Measurements from ENCODE around the gene DNTT.

Gene DNTT

DNA sequence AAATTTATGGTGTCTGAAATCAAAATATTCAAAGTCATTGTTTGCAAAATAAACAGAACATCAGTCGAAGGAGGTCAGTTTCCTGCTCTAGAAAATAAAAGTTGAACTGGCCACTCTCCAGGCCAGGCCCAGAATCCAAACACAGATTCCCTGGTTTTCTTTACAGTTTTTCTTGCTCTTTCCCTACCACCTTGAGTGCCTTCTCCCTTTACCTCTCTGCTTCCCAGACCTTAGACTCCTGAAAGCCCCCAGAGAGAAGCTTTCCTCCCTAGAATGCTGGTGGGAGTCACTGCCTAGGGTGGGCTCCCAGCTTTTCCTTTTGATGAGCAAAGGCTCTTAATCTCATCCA is 6.1 kb downstream of the DNTT start:
- DNase-seq: no peak

DNA sequence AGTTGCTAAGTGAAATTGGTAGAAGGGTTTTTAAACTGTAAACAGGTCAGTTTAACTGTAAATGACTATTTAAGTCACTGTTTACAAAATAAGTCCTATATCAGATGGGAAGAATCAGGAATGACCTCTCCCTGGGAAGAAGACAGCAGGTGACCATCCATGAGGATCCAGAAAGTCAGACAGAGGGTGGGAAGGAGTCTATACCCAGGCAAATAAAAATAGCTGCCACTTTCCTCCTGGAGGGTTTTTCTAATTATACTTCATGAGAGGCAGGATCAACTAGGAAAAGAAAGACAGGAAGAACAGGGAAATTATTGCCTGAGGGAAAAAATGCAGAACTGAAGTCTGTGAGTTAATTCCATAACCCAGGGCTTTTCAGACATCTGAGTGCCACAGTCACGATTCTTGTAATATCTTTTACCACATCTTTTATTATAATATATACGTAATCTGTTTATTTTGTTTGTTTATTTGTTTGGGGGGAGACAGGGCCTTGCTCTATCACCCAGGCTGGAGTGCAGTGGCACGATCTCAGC is 7.0 kb downstream of the DNTT start:
- no peak for DNase-seq

DNA sequence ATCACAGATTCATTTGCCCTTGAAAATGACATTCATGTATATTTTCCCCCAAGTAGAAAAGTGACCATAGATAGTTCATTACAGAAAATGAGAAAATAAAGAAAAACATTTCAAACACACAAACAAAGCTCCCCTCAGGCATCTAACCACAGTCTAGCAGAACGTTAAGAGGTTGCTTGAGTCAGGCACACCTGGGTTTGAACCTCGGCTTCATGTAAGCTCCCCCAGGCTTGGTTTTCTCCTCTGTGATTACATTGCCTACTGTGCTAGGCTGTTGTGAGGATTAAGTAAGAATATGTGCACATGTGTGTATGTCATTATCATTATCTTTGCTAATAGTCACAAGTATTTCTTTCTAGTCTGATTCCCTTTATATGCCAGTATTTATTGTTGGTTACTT is 9.1 kb downstream of the DNTT start:
- no peak for DNase-seq

DNA sequence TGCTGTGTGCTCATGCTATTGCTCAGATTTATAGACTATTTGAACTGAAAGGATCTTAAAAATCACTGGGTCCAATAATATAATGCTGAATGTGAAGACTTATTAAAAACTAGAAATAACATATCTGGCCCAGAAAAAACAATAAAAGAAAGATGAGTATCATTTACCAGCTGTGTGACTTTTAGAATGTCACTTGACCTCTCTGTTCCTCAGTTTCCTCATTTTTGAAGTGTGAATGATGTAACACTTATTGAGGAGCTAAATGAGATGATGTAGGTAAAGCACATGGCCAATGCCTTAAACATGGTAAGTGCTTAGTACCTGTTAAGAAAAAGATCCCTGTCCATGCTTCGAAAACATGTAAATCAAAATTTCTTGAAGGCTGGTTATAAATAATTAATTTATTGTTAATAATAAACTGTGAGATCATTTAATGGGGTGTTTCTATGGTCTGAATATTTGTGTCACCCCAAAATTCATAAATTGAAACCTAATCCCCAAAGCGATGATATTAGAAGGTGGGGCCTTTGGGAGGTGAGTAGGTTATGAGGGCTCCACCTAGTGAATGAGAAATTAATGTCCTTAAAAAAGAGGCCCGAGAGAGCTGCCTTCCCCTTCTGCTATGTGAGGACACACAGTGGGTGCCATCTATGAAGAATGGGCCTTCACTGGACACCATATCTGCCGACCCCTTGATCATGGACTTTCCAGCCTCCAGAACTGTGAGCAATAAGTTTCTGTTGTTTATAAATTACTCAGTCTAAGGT is 13.0 kb downstream of the DNTT start:
- no peak for DNase-seq

DNA sequence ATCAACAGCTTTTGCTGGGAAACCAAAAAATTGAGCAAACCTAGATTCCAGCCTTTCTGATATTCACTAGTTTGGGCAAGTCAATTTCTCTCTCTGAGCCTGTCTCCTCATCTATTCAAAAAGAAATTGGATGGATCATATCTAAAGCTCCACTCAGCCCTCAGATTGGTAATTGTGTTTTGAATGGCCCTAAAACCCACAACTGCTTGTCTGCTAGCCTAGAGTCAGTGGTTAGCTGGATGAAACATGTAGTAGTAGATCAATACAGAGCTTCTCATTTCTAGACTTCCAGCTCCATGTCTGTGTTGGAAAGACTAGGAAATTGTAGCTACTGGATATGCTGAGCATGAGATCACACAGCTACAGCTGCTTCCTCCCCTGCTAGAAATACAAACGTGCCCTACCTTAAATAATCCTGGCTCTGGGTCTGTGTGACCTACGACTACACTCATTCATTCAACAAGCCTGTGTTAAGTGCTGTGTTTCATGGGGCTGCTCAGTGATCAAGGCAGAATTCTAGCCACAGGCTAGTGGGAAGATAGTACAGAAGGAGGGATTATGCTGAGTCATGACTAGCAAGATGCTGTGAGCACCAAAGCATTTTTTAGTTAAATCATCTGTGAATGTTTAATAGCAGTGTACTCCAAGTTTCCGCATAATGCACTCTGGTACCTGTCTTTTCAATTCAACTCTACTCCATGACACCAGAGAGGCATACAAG is 15.7 kb downstream of the DNTT start:
- DNase-seq: no peak

DNA sequence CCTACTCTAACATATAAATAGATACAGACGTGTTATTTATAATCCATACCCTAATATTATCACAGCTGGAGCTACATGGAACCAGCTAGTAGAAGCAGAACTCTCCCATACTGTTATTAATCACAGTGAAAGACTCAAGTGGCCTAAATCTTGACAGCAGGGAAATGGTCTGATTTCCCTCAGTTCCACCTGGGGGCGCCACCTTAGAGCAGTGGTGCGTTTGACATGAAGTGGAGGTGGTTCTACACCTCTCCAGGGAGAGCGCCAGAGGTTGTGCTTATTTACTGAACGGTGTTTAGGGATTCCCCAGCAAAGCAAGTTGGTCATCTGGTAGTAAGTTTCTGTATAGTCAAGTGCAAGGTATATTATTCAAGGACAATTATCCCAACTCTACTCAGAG is 17.6 kb downstream of the DNTT start:
- DNase-seq: no peak

DNA sequence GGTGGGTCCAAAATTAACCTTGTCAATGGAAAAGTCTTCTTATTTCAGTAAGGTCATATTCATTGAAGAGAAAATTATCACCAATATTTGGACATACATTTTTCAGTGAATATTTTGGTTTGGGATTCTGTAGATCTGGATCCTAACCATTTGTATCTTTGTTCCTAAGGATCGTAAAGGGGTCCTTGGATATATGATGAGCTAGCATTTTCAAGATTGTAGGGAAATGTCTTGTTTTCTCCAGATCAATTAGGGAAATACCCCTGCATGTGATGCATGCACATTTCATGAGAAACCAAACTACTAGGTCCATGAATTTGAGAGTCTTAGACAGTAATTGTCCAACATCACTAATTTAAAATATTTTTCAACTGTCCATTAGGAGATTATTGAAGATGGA is 18.0 kb downstream of the DNTT start:
- no peak for DNase-seq

DNA sequence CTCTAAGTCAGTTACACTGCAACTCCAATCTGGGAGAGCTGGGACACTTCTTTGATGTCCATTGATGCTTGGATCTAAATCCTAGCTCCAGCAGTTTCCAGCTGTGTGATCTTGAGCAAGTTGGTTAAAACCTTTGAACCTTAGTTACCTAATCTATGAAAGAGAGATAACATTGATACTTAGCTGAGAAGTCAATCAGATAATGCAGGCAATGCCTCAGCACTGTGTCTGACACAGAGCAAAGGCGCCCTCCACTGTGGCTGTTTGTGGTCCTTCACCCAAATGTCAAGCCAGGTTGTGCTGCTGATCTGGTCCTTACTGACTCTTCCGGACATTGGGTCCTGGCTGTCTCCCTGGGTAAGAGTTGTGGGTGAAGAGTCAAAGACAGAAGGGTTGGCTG is 20.2 kb downstream of the DNTT start:
- DNase-seq: no peak

DNA sequence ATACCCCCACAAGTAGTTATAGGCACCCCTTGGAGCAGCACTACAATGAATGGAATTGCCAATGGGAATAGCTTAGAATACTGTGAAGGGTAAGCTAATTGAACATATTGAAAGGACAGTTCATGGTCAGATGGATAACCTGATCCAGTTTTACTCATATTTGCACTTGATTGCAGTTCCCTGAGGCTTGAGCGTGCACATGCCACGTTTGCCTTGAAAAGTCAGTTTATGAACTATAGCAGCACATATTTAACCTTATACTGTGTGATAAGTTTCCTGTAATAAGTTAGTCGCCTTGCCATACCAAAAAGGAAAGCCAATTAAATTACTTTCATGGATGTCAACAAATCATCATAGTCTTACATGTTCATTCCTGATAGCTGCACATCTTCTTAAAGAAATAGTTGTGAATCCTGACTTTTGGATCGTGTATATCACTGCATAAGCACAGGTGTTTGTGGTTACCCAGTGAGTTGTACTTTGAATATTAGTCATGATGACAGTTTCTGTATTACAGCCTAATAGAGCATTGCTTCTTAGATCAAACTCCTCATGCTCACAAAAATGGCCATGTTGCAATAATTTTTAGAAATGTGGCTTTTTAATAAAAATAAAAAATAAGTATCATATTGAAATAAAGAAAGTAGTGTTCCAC is 21.6 kb downstream of the DNTT start:
- no peak for DNase-seq

DNA sequence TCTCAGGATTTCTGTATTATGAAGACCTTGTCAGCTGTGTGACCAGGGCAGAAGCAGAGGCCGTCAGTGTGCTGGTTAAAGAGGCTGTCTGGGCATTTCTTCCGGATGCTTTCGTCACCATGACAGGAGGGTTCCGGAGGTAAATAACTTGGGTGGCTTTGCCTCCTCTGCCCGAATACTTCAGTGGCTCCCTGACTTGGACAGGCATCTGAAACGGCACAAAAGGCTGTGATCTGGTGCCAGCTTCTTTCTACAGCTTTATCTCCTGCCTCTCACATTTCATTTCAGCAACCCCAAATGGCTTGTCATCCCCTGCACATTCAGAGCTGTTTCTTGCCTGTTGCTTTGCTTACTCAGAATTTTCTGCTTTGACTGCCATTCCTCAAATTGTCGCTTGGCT is 23.2 kb downstream of the DNTT start:
- DNase-seq: no peak

DNA sequence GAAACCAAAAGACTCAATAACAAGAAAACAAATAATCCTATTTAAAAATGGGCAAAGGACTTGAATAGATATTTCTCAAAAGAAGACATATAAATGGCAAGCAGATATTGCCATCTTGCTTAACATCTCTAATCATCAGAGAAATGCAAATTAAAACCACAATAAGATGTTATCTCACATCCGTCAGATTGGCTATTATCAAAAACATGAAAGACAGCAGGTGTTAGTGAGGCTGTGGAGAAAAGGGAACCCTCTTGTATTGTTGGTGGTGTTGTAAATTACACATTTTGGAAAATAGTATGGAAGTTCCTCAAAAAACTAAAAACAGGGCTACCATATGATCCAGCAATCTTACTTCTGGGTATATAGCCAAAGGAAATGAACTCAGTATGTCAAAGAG is 28.9 kb downstream of the DNTT start:
- DNase-seq: no peak

DNA sequence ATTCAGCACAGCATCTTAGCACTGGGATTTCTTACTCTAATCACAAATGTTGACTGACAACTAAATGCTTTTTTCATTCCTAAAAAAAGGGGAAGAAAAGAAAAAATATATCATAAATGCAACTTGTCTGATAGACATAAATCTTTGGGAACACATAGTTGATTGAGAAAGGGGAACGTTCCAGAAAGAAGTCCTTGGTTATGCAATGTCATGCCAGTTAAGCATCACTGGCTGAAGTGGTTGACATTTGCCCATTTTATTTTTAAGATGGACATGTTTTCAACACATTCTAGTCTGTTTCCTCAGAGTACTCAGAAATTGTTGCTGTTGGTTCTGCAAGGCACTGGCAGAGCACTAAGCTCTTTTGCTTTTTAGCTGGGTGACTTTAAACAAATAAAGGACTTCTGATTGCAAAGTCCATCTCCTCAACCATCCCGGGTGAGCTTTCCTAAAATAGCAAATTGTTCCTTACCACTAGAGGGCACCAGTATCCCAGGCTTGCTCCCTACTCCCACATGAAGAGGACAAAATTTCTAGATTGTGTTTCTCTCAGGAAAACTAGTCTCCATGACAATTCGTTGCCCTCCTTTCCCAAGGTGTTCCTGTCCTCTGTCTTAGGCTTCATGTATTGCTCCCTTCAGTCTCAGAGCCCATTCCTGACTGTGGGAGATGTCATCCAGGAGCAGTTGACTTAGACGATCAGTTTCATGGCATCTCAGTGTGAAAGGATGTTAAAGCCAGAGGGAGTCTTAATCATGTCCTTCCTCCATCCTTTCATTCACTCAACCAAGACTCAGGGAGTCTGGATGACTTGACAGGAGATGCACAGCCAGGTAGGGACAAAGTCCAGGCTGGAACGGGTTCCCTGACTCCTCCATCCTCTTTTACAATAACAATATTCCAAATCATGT is 30.6 kb downstream of the DNTT start:
- peak; percentile 48 to 62 (median 52) for DNase-seq

DNA sequence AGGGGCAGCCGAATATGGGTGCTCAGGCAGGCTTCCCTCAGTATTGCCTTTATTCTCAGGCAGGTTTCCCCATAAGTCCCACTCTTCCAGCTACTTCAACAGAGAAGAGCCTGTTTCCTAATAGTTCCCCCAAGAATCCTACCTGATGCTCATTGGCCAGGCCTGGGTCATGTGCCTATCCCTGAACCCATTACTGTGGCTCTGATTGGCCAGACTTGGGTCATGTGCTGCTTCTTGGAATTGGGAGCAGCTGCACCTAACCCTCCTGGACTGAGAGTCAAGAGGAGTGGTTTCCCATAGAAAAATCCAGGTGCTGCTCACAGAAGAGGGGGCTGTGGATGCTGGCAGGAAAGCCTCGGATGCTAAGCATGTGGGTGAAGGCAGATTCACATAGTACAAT is 32.9 kb downstream of the DNTT start:
- no peak for DNase-seq

DNA sequence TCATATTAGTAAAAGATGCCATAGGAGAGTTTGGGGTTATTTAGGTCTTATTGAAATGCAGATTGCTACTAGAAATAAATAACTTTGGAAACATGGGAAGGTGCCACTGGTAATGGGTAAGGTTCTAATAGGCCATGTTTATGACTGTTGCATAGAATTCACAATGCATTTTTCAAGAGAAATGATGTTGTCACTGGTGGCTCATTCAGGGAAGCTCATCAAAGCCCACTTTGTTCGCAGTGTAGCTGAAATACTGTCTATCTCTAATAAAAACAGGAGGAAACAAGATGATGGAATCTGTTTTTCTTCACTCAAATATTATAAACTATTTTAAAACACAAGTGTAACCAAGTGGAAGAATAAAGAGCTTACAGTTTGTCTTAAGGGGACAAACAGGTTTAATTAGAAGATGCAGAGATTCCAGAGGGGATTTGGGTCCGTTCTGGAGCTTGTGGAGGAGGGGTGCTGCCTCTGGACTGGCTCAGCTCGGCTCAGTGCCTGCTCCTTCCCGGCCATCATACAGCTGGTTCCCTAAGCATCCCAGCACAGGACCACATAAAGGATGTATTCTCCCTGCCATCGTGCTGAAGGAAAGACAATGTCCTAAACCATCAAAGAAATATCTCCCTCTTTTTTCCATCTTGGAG is 34.2 kb downstream of the DNTT start:
- DNase-seq: no peak

DNA sequence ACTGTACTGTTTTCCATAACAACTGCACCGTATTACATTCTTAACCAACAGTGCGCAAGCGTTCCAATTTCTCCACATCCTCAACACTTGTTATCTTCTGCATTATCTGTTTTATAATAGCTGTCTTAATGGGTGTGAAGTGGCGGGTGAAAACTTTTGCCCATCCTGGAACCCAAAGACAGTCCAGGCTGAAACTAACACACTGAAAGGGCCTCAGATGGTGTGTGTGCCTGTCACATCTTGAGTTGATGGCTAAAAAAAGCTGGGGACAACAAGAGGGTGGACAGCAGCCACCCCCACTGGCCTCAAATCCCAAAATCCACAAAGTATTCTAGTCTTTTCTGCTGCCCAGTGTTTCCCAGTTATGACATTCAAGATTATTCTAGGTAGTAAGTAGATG is 35.1 kb downstream of the DNTT start:
- no peak for DNase-seq

DNA sequence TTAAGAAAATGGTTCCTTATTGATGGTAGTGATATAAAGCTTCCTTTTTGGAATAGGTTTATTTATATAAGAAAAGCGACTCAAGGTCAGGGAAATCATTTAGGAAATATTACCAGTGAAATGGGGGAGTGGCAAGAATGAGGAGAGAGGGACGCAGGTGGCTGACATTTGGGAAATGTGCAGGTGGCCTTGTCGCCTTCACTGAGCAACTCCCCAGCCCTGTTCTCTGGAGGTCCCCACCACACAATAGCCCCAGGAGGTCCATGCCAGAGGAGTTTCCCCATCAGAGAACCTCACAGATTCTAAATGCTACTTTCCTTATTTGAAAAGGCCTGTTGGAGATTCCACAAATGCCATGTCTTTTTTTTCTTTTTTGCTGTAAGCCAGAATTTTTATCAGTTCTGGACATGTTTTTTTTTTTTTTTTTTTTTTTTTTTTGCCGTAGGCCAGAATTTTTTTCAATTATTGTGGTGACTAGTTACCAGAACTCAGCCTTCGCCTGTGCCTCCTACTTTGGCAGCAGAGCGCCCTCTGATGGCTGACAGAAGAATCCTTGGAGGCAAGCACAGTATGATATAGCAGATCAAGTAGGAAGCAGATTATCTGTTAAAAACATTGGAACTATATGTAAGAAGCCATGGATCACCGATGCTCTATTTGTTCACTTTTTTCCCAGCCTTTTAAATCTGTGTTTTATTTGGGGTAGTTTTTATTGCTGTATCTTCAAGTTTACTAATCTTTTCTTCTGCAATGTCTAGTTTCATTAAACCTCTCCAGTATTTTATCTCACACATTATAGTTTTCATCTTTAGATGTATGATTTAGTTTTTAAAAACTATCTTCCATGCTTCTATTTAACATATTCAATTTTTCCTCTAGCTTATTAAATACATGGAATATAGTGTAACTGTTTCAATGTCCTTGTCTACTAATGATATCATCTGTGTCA is 36.0 kb downstream of the DNTT start:
- DNase-seq: peak; percentile 70 to 82 (median 78)

DNA sequence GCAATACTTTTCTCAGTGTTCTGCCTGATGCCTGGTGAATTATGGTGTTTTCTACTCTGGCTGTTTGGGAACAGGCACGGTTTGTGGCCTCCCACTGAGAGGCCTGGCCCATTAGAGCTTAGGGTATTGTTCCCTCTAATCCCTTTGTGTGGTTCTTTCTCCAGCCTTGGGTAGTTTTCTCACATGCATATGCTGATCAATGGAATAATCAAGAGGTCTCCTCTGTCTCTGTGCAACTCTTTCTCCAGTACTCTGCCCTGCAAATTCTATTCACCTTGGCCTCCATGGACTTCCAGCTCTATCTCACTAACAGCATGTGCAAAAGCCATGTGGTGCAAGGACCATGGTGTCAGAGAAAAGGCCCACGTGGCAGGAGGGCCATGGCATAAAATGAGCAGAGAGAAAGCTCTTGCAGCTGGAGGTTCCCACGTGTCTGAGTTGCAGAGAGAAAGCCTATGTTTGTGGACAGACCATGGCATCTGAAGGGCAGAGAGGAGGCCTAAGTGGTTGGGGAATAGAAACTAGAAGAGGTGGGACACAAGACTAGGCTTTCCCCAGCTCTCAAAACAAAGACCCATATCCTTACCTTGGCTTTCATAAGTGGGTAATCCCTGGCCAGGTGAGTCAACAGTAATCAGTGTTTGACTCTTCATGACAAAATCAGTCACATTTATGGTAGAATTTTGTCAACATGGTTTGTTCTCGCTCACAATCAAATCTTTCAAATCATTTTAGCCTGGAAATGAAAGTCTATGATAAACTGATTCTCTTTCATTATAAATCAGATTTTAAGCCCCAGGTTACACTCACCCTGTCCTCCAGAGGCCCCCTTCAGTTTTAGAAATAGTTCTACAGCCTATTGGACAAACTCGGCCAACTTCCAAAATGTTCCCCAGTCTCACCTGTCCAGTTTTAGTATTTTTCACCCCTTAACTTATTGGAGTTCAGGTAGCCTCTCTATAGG is 37.3 kb downstream of the DNTT start:
- no peak for DNase-seq

DNA sequence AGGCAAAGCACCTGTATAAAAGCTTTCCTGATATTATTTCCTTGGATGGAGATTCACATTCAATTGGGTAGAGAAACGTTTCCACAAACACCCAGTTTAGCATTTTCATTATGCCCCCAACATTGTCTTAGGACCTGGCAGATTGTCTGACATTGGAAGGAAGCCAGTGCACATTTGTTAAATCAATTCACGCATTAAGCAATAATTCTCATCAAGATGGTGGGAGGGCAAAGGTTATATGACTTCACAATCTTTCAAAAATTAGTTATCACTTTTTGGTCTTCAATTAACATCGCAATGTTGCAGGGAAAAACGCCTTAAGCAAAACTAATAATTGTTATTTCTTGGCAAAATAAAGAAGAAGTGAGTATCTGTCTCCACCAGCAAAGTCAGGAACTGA is 38.2 kb downstream of the DNTT start:
- no peak for DNase-seq

DNA sequence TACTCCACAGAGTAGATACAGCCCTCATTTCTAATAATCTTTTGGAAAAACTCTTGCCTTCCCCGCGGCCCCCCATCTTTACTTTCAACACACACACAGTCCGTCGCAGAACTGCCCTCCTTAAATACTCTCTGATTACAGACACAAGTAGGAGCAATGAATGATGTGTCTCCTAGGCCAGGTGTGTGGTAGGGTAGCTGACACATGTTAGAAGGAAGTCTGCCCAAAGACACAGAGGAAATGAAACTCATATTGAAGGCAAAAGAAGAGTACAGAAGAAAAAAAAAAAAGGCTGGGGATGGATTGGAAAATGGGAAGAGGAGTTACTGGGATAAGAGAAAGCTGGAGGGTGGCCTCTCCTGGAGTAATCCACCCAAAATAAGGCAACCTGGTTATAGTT is 39.9 kb downstream of the DNTT start:
- DNase-seq: no peak

DNA sequence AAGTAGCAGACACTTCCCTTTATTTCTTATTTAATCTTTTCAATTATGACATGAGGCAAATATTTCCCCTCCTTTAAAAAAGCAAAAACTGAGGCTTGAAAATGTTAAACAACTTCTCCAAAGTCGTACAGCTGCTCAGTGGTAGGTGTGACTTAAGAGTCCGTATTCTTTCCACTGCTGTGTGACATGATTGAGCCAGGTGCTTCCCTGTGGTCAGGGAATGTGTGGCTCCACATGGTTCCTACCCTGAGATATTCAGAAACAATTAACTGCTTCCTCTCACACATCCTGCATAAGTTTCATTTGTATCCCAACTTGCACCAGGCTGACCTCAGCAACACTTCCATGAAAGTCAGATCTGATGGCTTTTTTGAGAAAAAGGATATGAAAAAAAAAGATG is 41.0 kb downstream of the DNTT start:
- no peak for DNase-seq
